ENCODE measurements around the gene RICTOR.

The RICTOR gene

DNA sequence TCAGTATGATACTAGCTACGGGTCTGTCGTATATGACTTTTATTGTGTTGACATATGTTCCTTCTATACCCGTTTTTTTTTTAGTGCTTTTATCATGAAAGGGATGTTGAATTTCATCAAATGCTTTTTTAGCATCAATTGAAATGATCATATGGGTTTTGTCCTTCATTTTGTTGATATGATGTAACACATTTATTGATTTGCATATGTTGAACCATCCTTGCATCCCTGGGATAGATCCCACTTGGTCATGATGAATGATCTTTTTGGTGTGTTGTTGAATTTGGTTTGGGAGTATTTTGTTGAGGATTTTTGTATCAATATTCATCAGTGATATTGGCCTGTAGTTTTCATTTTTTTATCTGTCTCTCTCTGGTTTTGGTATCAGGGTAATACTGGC, 177.4 kb downstream of the RICTOR start:
- DNase-seq (ENCODE audit: low spot score), result no peak
- TF ChIP-seq, protein P1, sequence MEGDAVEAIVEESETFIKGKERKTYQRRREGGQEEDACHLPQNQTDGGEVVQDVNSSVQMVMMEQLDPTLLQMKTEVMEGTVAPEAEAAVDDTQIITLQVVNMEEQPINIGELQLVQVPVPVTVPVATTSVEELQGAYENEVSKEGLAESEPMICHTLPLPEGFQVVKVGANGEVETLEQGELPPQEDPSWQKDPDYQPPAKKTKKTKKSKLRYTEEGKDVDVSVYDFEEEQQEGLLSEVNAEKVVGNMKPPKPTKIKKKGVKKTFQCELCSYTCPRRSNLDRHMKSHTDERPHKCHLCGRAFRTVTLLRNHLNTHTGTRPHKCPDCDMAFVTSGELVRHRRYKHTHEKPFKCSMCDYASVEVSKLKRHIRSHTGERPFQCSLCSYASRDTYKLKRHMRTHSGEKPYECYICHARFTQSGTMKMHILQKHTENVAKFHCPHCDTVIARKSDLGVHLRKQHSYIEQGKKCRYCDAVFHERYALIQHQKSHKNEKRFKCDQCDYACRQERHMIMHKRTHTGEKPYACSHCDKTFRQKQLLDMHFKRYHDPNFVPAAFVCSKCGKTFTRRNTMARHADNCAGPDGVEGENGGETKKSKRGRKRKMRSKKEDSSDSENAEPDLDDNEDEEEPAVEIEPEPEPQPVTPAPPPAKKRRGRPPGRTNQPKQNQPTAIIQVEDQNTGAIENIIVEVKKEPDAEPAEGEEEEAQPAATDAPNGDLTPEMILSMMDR (IDR thresholded peaks at IDR 0.05; ENCODE audit: borderline replicate concordance, control extremely low read depth, extremely low read depth, insufficient read depth, missing control alignments), result no peak
- in situ Hi-C loops (cut with MboI; ENCODE audit: low sequenced_read_pairs, unreplicated experiment), result no loop called here

DNA sequence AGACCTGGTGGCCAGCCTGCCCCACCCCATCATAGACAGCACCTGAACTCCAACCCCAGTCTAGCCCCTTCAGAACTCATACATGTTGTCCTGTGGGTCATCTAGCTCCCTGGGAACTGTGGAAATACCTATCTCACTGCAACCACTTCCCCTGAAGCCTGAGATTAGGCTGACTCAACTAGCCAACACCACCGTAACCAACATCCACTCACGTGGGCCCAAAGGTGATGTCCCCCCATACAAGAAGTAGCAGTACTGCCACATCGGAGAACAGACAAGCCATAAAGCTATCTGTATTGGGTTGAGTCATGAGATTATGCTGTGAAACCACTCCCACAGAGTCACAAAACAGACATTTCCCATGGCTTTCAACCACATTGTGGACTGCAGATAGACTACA, 181.8 kb downstream of the RICTOR start:
- TF ChIP-seq, protein P1 (IDR thresholded peaks at IDR 0.05; ENCODE audit: borderline replicate concordance, control extremely low read depth, extremely low read depth, insufficient read depth, missing control alignments), result no peak
- in situ Hi-C loops (cut with MboI; ENCODE audit: low sequenced_read_pairs, unreplicated experiment), result no loop called here
- DNase-seq (ENCODE audit: low spot score), result no peak

DNA sequence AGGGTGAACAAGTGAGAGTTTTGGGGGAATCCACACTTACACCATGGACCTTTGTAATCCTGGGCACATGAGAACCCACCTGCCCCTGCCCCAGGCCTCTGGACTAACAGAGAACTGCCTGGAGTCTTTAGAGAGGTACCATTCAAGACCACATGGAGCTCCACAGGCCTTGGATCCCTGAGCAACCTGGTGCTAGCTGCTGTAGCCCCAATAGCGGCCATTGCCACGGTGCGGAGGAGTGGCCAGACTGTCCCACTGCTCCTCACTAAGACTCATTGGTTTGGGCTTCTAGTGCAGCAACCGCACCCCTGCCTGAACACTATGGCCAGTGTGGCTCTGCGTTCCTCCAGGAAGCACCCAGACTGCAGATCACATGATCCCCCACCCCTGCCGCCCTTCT, 182.6 kb downstream of the RICTOR start:
- TF ChIP-seq, protein P1 (IDR thresholded peaks at IDR 0.05; ENCODE audit: borderline replicate concordance, control extremely low read depth, extremely low read depth, insufficient read depth, missing control alignments), result no peak
- in situ Hi-C loops (cut with MboI; ENCODE audit: low sequenced_read_pairs, unreplicated experiment), result no loop called here
- no peak for DNase-seq (ENCODE audit: low spot score)

DNA sequence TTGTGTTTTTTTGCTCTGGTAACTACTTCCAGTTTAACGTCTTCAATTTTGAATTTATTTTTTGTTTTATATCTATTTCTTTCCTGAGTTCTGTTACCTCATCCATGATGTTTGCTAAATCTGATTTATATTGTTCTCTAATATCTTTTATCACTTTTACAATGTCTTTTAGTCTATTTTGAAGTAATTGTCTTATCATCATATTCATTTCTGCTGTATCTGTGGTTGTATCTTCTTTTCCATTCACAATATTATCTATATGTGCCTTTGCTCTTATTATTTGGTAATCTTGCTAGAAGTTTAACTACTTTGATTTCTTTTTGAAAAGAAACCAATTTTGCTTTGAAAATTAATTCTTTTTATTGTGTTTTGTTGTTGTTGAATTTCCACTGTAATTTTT, 184.8 kb downstream of the RICTOR start:
- TF ChIP-seq, protein P1 (IDR thresholded peaks at IDR 0.05; ENCODE audit: borderline replicate concordance, control extremely low read depth, extremely low read depth, insufficient read depth, missing control alignments), result no peak
- DNase-seq (ENCODE audit: low spot score), result no peak
- in situ Hi-C loops (cut with MboI; ENCODE audit: low sequenced_read_pairs, unreplicated experiment), result no loop called here

DNA sequence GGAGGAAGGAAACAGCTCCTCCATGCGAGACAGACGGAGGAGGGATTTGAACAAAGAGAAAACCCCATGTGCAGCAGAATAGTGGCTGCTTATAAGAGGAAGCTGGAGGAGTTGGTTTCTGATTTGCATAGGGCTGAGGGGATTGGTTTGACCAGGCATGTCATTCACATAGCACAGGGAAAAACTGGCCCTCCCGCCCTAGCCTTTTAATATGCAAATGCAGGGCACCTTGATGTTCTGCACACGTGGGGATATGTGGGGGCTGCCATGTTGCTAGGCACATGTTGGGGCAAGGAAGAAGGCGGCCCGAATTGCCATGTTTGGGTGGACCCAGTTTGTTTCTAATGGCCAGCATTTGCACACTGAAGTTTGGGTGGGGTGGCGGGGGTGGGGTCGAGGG, 186.2 kb downstream of the RICTOR start:
- in situ Hi-C loops (cut with MboI; ENCODE audit: low sequenced_read_pairs, unreplicated experiment), result no loop called here
- DNase-seq (ENCODE audit: low spot score), result no peak
- TF ChIP-seq, protein P1 (IDR thresholded peaks at IDR 0.05; ENCODE audit: borderline replicate concordance, control extremely low read depth, extremely low read depth, insufficient read depth, missing control alignments), result no peak

Data from GM13976 (cell line).